ENCODE measurements around the gene ARFGAP2. TPM values are rescaled to one million over a fixed set of nuclear protein-coding genes. Genes with fewer than 3 reads are reported as not detected.

The ARFGAP2 gene
- total and polyA plus RNA-seq, 2 of the 8 experiments (the other 6 are each of a cell fraction or from before 2014, with no cell fraction given): 50.2 to 64.0 TPM

GRCh38 chr11:47123094-47123493, 53.6 kb downstream of the ARFGAP2 start (continued):
- TF ChIP-seq CHD7 (IDR thresholded peaks at IDR 0.05; ENCODE audit: insufficient replicate concordance, low read length): no peak
- TF ChIP-seq ZNF274 (IDR thresholded peaks at IDR 0.05; ENCODE audit: borderline replicate concordance, extremely low read depth, low read length): no peak
